Measurements from ENCODE around the gene FLNB.

GRCh38 chr3:58180099-58180880 lies 172.1 kb downstream of the FLNB start:
- TF ChIP-seq CTCF (IDR thresholded peaks at IDR 0.05) (no peak), POLR2A (IDR thresholded peaks at IDR 0.05) (no peak)

Measured in Peyer's patch (tissue), 4 donors.